Esophagus squamous epithelium (tissue), 4 donors: ENCODE measurements around the gene RHOG.

Experiments used
- CTCF ChIP-seq, 6 experiments: fragments of 450-650 bp in 4 of 6; fragments of 200-600 bp in 2 of 6; sonication (generic) in 2 of 6; IDR thresholded peaks; one replicate each; pipeline ENCODE4 v1.5.1; 2016 to 2019; ENCODE audit warnings: antibody characterized with exemption in 6 of 6, mild to moderate bottlenecking in 4 of 6, moderate library complexity in 4 of 6
- POLR2A ChIP-seq, 4 donors: fragments of 450-650 bp; IDR thresholded peaks; one replicate each; pipeline ENCODE4 v1.6.1; 2017; ENCODE audit warnings: antibody characterized with exemption in 4 of 4, mild to moderate bottlenecking in 4 of 4, moderate library complexity in 3 of 4

GRCh38 chr11:3845670-3846069 is 4.9 kb upstream of the RHOG start:
- TF ChIP-seq CTCF (IDR thresholded peaks at IDR 0.05) (no peak), POLR2A (IDR thresholded peaks at IDR 0.05) (no peak)
